Measurements from ENCODE around the gene KRT27. TPM values are rescaled to one million over a fixed set of nuclear protein-coding genes. Genes with fewer than 3 reads are reported as not detected.
A peak's percentile ranks its signal among the peaks of the same experiment; 100 is the strongest.

KRT27 gene
- total and polyA plus RNA-seq, 12 donors = 0.34 to 0.56 TPM; not detected in 10

DNA sequence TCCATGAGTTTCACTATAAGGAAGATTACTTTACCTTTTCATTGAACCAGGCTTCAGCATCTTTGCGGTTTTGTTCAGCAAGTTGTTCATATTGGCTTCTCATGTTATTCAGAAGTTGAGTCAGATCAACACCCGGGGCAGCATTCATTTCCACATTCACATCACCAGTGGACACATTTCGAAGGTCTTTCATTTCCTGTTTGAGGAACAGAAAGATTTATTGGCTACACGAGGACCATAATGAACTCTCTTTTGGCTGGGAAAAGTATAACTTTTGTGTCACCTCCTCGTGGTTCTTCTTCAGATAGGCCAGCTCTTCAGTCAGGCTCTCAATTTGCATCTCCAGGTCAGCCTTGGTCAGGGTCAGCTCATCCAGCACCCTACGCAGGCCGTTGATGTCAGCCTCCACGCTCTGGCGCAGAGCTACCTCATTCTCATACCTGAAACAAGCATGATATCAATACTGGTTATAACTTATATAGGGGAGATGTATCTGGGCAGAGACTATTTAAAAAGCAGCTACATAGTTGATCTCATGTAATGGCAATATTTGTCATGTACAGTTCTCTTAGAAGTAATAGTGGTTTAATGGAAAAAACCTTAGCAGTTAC is 38.0 kb upstream of the KRT27 start:
- no peaks in the 10 kb centered on the region for H3K27me3 ChIP-seq
- H3K4me1 ChIP-seq (replicated peaks in 1 of 2) = peaks cover 0 to 7% of the 10 kb centered on the region in 2 donors
- no peak for DNase-seq
- no peaks in the 10 kb centered on the region for H3K9me3 ChIP-seq (replicated peaks in 1 of 3)
- H3K36me3 ChIP-seq (replicated peaks in 1 of 2) = no peaks in the 10 kb centered on the region
- WGBS, 4 donors = 80 to 87% (median 81%) methylated on average over 9 of the region's 9 CpGs
- TF ChIP-seq POLR2A (IDR thresholded peaks at IDR 0.05) = no peak
- TF ChIP-seq, protein P1, sequence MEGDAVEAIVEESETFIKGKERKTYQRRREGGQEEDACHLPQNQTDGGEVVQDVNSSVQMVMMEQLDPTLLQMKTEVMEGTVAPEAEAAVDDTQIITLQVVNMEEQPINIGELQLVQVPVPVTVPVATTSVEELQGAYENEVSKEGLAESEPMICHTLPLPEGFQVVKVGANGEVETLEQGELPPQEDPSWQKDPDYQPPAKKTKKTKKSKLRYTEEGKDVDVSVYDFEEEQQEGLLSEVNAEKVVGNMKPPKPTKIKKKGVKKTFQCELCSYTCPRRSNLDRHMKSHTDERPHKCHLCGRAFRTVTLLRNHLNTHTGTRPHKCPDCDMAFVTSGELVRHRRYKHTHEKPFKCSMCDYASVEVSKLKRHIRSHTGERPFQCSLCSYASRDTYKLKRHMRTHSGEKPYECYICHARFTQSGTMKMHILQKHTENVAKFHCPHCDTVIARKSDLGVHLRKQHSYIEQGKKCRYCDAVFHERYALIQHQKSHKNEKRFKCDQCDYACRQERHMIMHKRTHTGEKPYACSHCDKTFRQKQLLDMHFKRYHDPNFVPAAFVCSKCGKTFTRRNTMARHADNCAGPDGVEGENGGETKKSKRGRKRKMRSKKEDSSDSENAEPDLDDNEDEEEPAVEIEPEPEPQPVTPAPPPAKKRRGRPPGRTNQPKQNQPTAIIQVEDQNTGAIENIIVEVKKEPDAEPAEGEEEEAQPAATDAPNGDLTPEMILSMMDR (IDR thresholded peaks at IDR 0.05) = no peak
- peak overlapping the region in 1 of 4 donors; percentile 93 for H3K4me3 ChIP-seq
- intact Hi-C loops (cut with DNase I) = no loop called here
- H3K27ac ChIP-seq = no peak overlapping the region

DNA sequence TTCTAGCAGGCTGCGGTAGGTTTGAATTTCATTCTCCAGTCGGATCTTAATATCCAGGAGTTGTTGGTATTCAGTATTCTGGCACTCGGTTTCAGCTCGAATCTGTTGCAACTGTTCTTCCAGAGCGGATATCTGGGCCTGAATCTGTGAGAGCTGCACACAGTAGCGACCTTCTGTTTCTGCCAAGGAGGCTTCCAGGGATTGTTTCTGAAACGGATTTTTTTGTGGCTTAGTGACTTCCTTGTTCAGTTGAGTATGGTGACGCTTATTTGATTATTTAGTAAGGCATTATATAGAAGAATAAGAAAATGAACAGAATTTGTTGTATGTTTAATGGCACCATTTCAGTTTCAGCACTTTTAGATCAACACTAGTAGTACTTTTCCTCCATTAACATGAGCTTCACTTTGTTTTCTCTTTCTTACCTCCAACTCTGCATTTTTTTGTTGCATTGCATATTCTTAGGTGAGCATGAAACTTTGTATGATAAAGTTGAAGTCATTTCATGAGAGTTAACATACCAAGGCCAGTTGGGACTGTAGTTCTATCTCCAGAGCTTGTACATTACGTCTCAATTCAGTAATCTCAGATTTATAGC is 37.3 kb upstream of the KRT27 start:
- intact Hi-C loops (cut with DNase I) = no loop called here
- Histone ChIP-seq H3K27ac (peak overlapping the region; percentile 45 to 98 (median 73)), H3K9me3 (replicated peaks in 1 of 3) (no peaks in the 10 kb centered on the region), H3K4me1 (replicated peaks in 1 of 2) (peaks cover 0 to 7% of the 10 kb centered on the region in 2 donors), H3K27me3 (no peaks in the 10 kb centered on the region), H3K36me3 (replicated peaks in 1 of 2) (no peaks in the 10 kb centered on the region), H3K4me3 (peak overlapping the region in 3 of 4 donors; percentile 11 to 93 (median 53))
- 38 to 44% (median 40%) methylated on average over 9 of the region's 9 CpGs for WGBS, 4 donors
- DNase-seq = peak in 4 of 7 donors; percentile 16 to 41 (median 36)
- TF ChIP-seq, protein P1 (IDR thresholded peaks at IDR 0.05) = no peak
- TF ChIP-seq POLR2A (IDR thresholded peaks at IDR 0.05) = no peak

DNA sequence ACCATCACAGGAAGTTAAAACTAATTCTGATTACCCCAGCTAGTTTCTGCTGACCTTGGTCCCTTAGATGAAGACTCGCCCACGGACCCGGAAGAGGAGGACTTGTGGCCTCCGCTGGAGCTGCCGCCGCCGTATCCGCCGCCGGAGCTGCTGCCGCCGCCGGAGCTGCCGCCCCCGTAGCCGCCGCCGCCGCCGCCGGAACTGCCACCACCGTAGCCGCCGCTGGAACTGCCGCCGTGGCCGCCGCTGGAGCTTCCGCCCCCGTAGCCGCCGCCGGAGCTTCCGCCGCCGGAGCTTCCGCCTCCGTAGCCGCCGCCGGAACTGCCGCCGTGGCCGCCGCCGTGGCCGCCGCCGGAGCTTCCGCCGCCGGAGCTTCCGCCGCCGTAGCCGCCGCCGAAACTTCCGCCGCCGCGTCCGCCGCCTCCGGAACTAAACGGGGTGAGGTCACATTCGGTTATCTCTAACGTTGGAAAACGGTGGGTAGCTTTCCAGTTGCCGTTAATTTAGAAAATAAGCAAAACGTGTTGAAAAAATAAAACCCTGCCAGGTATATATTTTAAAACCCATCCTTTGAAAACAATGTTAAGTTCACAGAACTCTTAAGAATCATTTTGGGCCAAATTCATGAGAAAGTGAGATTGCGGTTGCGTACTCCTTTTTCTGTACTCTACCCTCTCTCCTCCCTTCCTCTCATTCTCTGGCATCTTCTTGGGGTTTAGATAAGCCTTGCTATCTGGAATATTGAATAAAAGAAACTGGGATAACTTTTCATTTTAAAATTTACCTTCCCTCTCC is 36.6 kb upstream of the KRT27 start:
- H3K4me3 ChIP-seq = peak overlapping the region; percentile 11 to 93 (median 36)
- peaks cover 0 to 7% of the 10 kb centered on the region in 2 donors for H3K4me1 ChIP-seq (replicated peaks in 1 of 2)
- no peaks in the 10 kb centered on the region for H3K27me3 ChIP-seq
- H3K9me3 ChIP-seq (replicated peaks in 1 of 3) = no peaks in the 10 kb centered on the region
- 1 to 3% (median 1%) methylated on average over 30 to 73 of the region's 73 CpGs for WGBS, 4 donors
- TF ChIP-seq POLR2A (IDR thresholded peaks at IDR 0.05) = peak; percentile 50 to 51
- TF ChIP-seq, protein P1 (IDR thresholded peaks at IDR 0.05) = no peak
- intact Hi-C loops (cut with DNase I) = no loop called here
- H3K27ac ChIP-seq = peak overlapping the region; percentile 68 to 98 (median 79)
- DNase-seq = peak; percentile 67 to 84 (median 79)
- no peaks in the 10 kb centered on the region for H3K36me3 ChIP-seq (replicated peaks in 1 of 2)

DNA sequence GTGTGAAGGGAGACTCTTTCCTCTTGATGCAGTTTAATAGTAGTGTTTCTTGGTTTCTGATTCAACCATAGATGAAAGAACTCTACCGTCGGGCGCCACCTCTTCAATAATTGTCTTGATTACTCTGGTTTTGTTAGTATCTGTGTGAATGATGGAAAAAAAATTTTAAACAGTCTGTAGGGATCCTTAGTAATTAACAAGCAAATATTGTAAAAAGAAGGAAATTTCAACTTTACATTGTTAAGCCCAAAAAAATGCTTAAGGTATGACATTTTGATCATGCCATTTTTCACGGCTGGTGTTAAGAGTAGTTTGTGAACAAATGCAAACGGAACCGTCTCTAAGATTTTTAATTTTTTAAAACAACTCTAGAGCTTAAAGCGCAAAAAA is 36.0 kb upstream of the KRT27 start:
- DNase-seq = no peak
- no peak for TF ChIP-seq POLR2A (IDR thresholded peaks at IDR 0.05)
- TF ChIP-seq, protein P1 (IDR thresholded peaks at IDR 0.05) = no peak
- peaks cover 0 to 7% of the 10 kb centered on the region in 2 donors for H3K4me1 ChIP-seq (replicated peaks in 1 of 2)
- H3K27ac ChIP-seq = peak overlapping the region in 4 of 5 donors; percentile 73 to 98 (median 84)
- H3K36me3 ChIP-seq (replicated peaks in 1 of 2) = no peaks in the 10 kb centered on the region
- H3K4me3 ChIP-seq = peak overlapping the region; percentile 10 to 93 (median 36)
- no peaks in the 10 kb centered on the region for H3K27me3 ChIP-seq
- 12 to 18% (median 16%) methylated on average over 7 of the region's 7 CpGs for WGBS, 4 donors
- intact Hi-C loops (cut with DNase I) = no loop called here
- H3K9me3 ChIP-seq (replicated peaks in 1 of 3) = no peaks in the 10 kb centered on the region

All from adrenal gland (tissue), 12 donors.